B cell (primary cell): ENCODE measurements around the gene VAPB. TPM values are rescaled to one million over a fixed set of nuclear protein-coding genes. Genes with fewer than 3 reads are reported as not detected.
"Not testable (repeated sequence)": the region's sequence is repeated elsewhere in the genome, so short reads cannot be mapped to it uniquely, and the experiment has no call there.

ENCODE experiments used
- ATAC-seq: fragments of 200-7000 bp; cut with Tn5 transposase; one replicate; pipeline ENCODE4 v1.10.0; 2021; ENCODE audit warnings: low read depth, mild to moderate bottlenecking, moderate number of reproducible peaks, moderate library complexity
- CTCF ChIA-PET: fragments of 350-600 bp; sonication (Branson Sonifier 250); formaldehyde crosslinking; loops from one replicate; lab custom pipeline; 2021; ENCODE audit warnings: antibody characterized with exemption, inconsistent platforms; lab: Charles Lee
- POLR2A ChIA-PET: fragments of 350-600 bp; sonication (Branson Sonifier 250); formaldehyde crosslinking; loops from one replicate; lab custom pipeline; 2021; ENCODE audit warnings: antibody characterized with exemption; lab: Charles Lee
- DNase-seq: peaks from one replicate; pipeline ENCODE4 v3.0.0; 2013
- H2AFZ ChIP-seq: 2 replicates; pipeline ENCODE4 v1.6.1; 2012; ENCODE audit warnings: mild to moderate bottlenecking, low read depth, low read length; ENCODE audit not compliant: insufficient read depth, poor library complexity, severe bottlenecking
- H3K27ac ChIP-seq, 2 donors: 1 replicate in 1 of 2; 2 replicates in 1 of 2; pipeline ENCODE4 v1.5.1; 2012 to 2013; ENCODE audit warnings: low read length in 2 of 2, mild to moderate bottlenecking in 2 of 2, moderate library complexity in 1 of 2
- H3K27me3 ChIP-seq, 4 experiments: fragments of 200-600 bp in 1 of 4; sonication (generic) in 1 of 4; replicated peaks in 1 of 4; 1 replicate in 2 of 4; 2 replicates in 2 of 4; pipeline versions ENCODE4 v1.6.1 to v1.7.0; 2013 to 2016; ENCODE audit warnings: low read length in 3 of 4, mild to moderate bottlenecking in 2 of 4, mixed read lengths in 1 of 4, moderate library complexity in 1 of 4; ENCODE audit not compliant: insufficient read depth in 4 of 4, control insufficient read depth in 3 of 4; ENCODE audit errors: control extremely low read depth in 1 of 4
- H3K36me3 ChIP-seq, 2 experiments: replicated peaks in 1 of 2; 1 replicate in 1 of 2; 2 replicates in 1 of 2; pipeline versions ENCODE4 v1.6.1 to v1.7.1; 2013; ENCODE audit warnings: low read length in 1 of 2; ENCODE audit not compliant: insufficient read depth in 2 of 2, control insufficient read depth in 1 of 2; ENCODE audit errors: control extremely low read depth in 1 of 2, extremely low read depth in 1 of 2
- H3K4me1 ChIP-seq, 2 donors: fragments of 200-600 bp in 1 of 2; sonication (generic) in 1 of 2; 1 replicate in 1 of 2; 2 replicates in 1 of 2; pipeline versions ENCODE4 v1.5.1 to v1.6.1; 2013 to 2017; ENCODE audit warnings: low read length in 2 of 2; ENCODE audit not compliant: control insufficient read depth in 2 of 2, insufficient read depth in 2 of 2
- H3K4me2 ChIP-seq: replicated peaks from 2 replicates; pipeline ENCODE3; 2012; ENCODE audit warnings: mild to moderate bottlenecking, low read depth, low read length; ENCODE audit not compliant: poor library complexity, severe bottlenecking
- H3K4me3 ChIP-seq, 5 experiments: fragments of 200-600 bp in 1 of 5; sonication (generic) in 1 of 5; 1 replicate in 3 of 5; 2 replicates in 2 of 5; pipeline versions ENCODE4 v1.5.1 to v1.7.0; 2011 to 2016; ENCODE audit warnings: low read length in 4 of 5, mild to moderate bottlenecking in 4 of 5, low read depth in 2 of 5, control low read depth in 1 of 5, moderate library complexity in 1 of 5; ENCODE audit not compliant: insufficient read depth in 1 of 5; ENCODE audit errors: control extremely low read depth in 1 of 5, extremely low read depth in 1 of 5
- H3K79me2 ChIP-seq: fragments of 200-600 bp; sonication (generic); one replicate; pipeline ENCODE4 v1.6.0; 2016; ENCODE audit warnings: low read length; ENCODE audit not compliant: control insufficient read depth, insufficient read depth
- H3K9ac ChIP-seq: fragments of 200-600 bp; sonication (generic); 2 replicates; pipeline ENCODE4 v1.6.1; 2017; ENCODE audit warnings: mild to moderate bottlenecking, low read length, moderate library complexity
- H3K9me3 ChIP-seq, 3 donors: one replicate each; pipeline versions ENCODE4 v1.6.1 to v1.7.1; 2013; ENCODE audit warnings: low read length in 2 of 3; ENCODE audit not compliant: control insufficient read depth in 2 of 3, insufficient read depth in 1 of 3; ENCODE audit errors: control extremely low read depth in 1 of 3
- H4K20me1 ChIP-seq: 2 replicates; pipeline ENCODE4 v1.6.0; 2012; ENCODE audit warnings: mild to moderate bottlenecking, low read length; ENCODE audit not compliant: insufficient read depth, control insufficient read depth, poor library complexity, severe bottlenecking
- H3K27ac Mint-ChIP-seq: one replicate; pipeline ENCODE4 v1.8.0; 2021; ENCODE audit warnings: mixed read lengths
- H3K27me3 Mint-ChIP-seq: one replicate; pipeline ENCODE4 v1.8.0; 2021; ENCODE audit warnings: mixed read lengths
- H3K4me1 Mint-ChIP-seq: one replicate; pipeline ENCODE4 v1.8.0; 2021; ENCODE audit warnings: mixed read lengths
- H3K4me3 Mint-ChIP-seq: one replicate; pipeline ENCODE4 v1.8.0; 2021; ENCODE audit warnings: mixed read lengths
- H3K9me3 Mint-ChIP-seq: one replicate; pipeline ENCODE4 v1.8.0; 2022; ENCODE audit warnings: mixed read lengths; ENCODE audit not compliant: insufficient read depth
- CTCF ChIP-seq: fragments of 200-600 bp; IDR thresholded peaks from one replicate; pipeline ENCODE4 v1.8.0; 2022; ENCODE audit warnings: antibody characterized with exemption, mild to moderate bottlenecking
- EZH2 ChIP-seq: IDR thresholded peaks from 2 replicates; pipeline ENCODE4 v1.6.1; 2012; ENCODE audit warnings: borderline replicate concordance, low read depth, mild to moderate bottlenecking, moderate library complexity, low read length; ENCODE audit not compliant: insufficient read depth, poor library complexity, severe bottlenecking
- WGBS: methylation state at CpG from one replicate; pipeline ENCODE4 v1.1.5; 2013; ENCODE audit warnings: missing lambda C conversion rate; ENCODE audit not compliant: insufficient coverage; 5-methylcytosine and 5-hydroxymethylcytosine counted together
- intact Hi-C: fragments of 100-400 bp; cut with micrococcal nuclease; formaldehyde crosslinking; loops from one replicate; pipeline ENCODE4 v1.10.0; 2022
- polyA plus RNA-seq: library from polyadenylated mRNA; depleted of rRNA; stranded (reverse); fragments of >200 nt; gene quantifications from 2 replicates; pipeline ENCODE4 v1.2.3, GENCODE V29; 2012
- total RNA-seq, 2 donors: library from RNA; stranded (reverse); fragments of 120-200 nt in 1 of 2; gene quantifications; 1 replicate in 1 of 2; 2 replicates in 1 of 2; pipeline versions ENCODE4 v1.2.3 to v1.2.4, GENCODE V29; 2013 to 2022

VAPB gene
- total and polyA plus RNA-seq, 2 donors (not counting 1 experiment from before 2014, with no cell fraction given): 19.5 to 26.4 TPM

DNA sequence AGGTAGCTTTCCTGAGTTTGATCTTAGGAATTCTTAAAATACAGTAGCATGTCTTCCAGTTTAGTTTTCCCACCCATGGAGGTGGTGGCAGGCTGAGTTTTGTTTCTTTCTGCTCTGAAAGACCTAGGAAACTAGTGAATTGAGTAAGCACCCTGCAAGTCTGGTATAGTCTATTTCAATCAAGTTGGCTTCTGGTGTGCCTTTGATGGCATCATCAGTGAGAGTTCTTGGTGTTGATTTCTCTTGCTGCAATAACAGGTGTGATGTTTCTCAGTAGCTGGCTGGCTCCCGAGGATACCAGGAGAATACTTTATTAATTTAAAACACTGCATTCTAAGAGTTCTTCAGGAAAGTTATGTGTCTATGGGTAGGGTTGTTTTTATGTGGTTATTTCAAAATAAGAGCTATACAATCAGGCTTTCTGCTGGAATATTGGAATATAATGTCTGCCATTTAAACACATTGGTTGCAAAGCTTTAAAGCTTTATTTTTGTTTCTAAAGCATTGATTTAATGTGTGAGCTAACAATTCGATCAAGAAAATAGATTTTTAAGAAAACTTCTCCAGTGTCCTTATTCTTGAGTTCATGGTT is 19.0 kb downstream of the VAPB start:
- TF ChIP-seq EZH2: no peak
- no peak for TF ChIP-seq CTCF
- H3K4me3 Mint-ChIP-seq: peak overlapping the region; percentile 52
- no peak for DNase-seq
- Histone ChIP-seq H3K9ac (no peak overlapping the region), H3K79me2 (peaks cover 96% of the 10 kb centered on the region), H3K27me3 (no peaks in the 10 kb centered on the region), H4K20me1 (peaks cover 74% of the 10 kb centered on the region), H3K4me3 (no peak overlapping the region), H3K27ac (peak overlapping the region in 1 of 2 donors; percentile 17), H2AFZ (no peak overlapping the region), H3K4me2 (peak overlapping the region; percentile 19), H3K9me3 (no peaks in the 10 kb centered on the region), H3K36me3 (peaks cover 0 to 3% of the 10 kb centered on the region in 2 experiments), H3K4me1 (peaks cover 18 to 20% of the 10 kb centered on the region in 2 donors)
- no peaks in the 10 kb centered on the region for H3K27me3 Mint-ChIP-seq
- no peak for ATAC-seq
- H3K27ac Mint-ChIP-seq: no peak overlapping the region
- no peaks in the 10 kb centered on the region for H3K9me3 Mint-ChIP-seq
- no CpG with 5 or more reads among the region's 2 CpGs for WGBS
- CTCF ChIA-PET: interaction anchor here (1.8 kb wide), 1 partner anchor 19 kb away, joined by 4 read pairs; the partner anchor contains the start of gene VAPB
- H3K4me1 Mint-ChIP-seq: peaks cover 38% of the 10 kb centered on the region
- intact Hi-C loops: no loop called here
- POLR2A ChIA-PET: interaction anchor here (0.8 kb wide), 2 partner anchors 13 to 19 kb away, joined by 3 read pairs; partner anchors contain the start of gene VAPB

DNA sequence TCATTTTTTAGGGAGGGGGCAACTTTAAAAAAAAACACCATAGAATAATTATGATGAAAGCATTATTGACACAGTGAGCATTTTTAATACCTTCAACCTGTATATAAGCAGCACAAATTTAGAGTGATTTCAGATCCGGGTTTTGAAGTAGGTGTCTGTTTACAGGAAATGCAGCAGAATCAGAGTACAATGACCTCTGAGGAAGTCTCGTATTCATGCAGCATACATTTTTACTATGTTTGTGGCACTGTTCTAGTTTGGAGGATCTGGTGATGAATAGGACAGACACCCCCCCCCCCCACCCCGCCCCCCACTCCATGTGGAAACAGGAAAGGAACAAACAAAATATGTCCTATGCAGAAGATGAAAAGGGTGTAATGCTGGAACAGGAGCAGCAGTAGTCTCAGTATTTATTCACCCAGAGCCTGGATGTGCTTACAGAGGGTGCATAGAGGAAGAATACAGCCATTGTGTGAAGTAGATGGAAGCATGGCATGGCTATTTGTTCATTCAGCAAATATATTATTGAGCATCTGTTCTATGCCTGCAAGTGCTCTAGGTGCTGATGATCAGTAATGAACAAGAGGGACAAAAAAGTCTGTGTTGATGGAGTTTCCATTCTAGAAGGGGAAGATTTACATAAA is 19.7 kb downstream of the VAPB start:
- peak overlapping the region; percentile 5 for H3K4me3 Mint-ChIP-seq
- Histone ChIP-seq H3K4me1 (peaks cover 13% of the 10 kb centered on the region in 2 donors), H3K4me2 (peak overlapping the region; percentile 0), H3K36me3 (peaks cover 0 to 1% of the 10 kb centered on the region in 2 experiments), H3K4me3 (no peak overlapping the region), H3K79me2 (peaks cover 89% of the 10 kb centered on the region), H2AFZ (no peak overlapping the region), H3K9ac (no peak overlapping the region), H3K27ac (peak overlapping the region in 1 of 2 donors; percentile 17), H3K27me3 (no peaks in the 10 kb centered on the region), H3K9me3 (no peaks in the 10 kb centered on the region), H4K20me1 (peaks cover 68% of the 10 kb centered on the region)
- no peak overlapping the region for H3K27ac Mint-ChIP-seq
- ATAC-seq (no peak), DNase-seq (no peak)
- no CpG with 5 or more reads among the region's 3 CpGs for WGBS
- TF ChIP-seq EZH2: no peak
- no peaks in the 10 kb centered on the region for H3K27me3 Mint-ChIP-seq
- intact Hi-C loops: no loop called here
- H3K4me1 Mint-ChIP-seq: peaks cover 38% of the 10 kb centered on the region
- ChIA-PET POLR2A (interaction anchor here (0.8 kb wide), 2 partner anchors 12 to 20 kb away, joined by 3 read pairs; partner anchors contain the start of gene VAPB), CTCF (interaction anchor here (1.8 kb wide), 1 partner anchor 20 kb away, joined by 4 read pairs; the partner anchor contains the start of gene VAPB)
- no peaks in the 10 kb centered on the region for H3K9me3 Mint-ChIP-seq

- H3K9me3 ChIP-seq, H3K4me3 Mint-ChIP-seq, intact Hi-C loops, ATAC-seq, H3K27me3 ChIP-seq, H3K27ac Mint-ChIP-seq, POLR2A ChIA-PET, H3K4me3 ChIP-seq, H3K36me3 ChIP-seq, H3K4me1 ChIP-seq, H3K9ac ChIP-seq, CTCF ChIA-PET, H2AFZ ChIP-seq, DNase-seq, H3K9me3 Mint-ChIP-seq, H3K27ac ChIP-seq, H3K4me2 ChIP-seq, H3K27me3 Mint-ChIP-seq: not testable (repeated sequence)
- Histone ChIP-seq H3K79me2 (peaks cover 71% of the 10 kb centered on the region), H4K20me1 (peaks cover 57% of the 10 kb centered on the region)
- H3K4me1 Mint-ChIP-seq: peaks cover 34% of the 10 kb centered on the region
- 98% methylated on average over 10 of the region's 35 CpGs for WGBS
These were observed 25.2 kb downstream of the VAPB start for GRCh38 chr20:58414216-58414615.
